IPS-18a (cell line): ENCODE data around the gene KLHL29.

ENCODE experiments used
- H3K27ac ChIP-seq: one replicate; pipeline ENCODE4 v1.5.1; 2013; ENCODE audit warnings: low read length
- H3K27me3 ChIP-seq: one replicate; pipeline ENCODE4 v1.6.1; 2013; ENCODE audit warnings: mild to moderate bottlenecking, low read length; ENCODE audit not compliant: control insufficient read depth, insufficient read depth
- H3K36me3 ChIP-seq: one replicate; pipeline ENCODE4 v1.6.1; 2013; ENCODE audit warnings: low read depth, low read length; ENCODE audit not compliant: control insufficient read depth
- H3K4me1 ChIP-seq: one replicate; pipeline ENCODE4 v1.6.1; 2013; ENCODE audit warnings: low read depth, low read length; ENCODE audit not compliant: control insufficient read depth
- H3K4me3 ChIP-seq: one replicate; pipeline ENCODE4 v1.5.1; 2013; ENCODE audit warnings: low read length
- H3K9ac ChIP-seq: one replicate; pipeline ENCODE4 v1.6.1; 2013; ENCODE audit warnings: mild to moderate bottlenecking, low read length, moderate library complexity
- H3K9me3 ChIP-seq: one replicate; pipeline ENCODE4 v1.6.1; 2013; ENCODE audit warnings: low read depth, low read length; ENCODE audit not compliant: control insufficient read depth

KLHL29 gene

DNA sequence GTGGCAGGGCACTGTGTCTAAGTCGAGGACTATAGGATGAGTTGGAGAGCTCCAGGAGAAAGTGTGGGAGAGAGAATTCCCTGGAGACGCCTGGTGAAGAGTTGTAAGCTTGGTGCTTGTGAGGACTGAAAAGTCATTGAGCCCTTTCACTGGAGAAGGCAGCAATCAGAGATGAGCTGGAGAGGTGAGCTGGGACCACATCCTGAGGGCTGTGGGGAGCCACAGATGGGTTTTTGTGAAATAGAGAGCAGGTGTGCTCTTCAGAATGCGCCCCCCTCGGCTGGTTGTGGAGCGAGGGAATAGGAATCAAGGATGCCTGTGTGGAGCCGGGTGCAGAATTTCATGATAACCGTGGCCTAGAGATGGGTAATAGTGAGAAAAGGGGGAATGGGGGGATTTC, 224.3 kb downstream of the KLHL29 start:
- peaks cover 22% of the 10 kb centered on the region for H3K4me1 ChIP-seq
- H3K9me3 ChIP-seq = peaks cover 7% of the 10 kb centered on the region
- no peaks in the 10 kb centered on the region for H3K36me3 ChIP-seq
- H3K4me3 ChIP-seq = no peak overlapping the region
- H3K27ac ChIP-seq = no peak overlapping the region
- H3K27me3 ChIP-seq = no peaks in the 10 kb centered on the region
- no peak overlapping the region for H3K9ac ChIP-seq

- Histone ChIP-seq H3K9me3 (peaks cover 7% of the 10 kb centered on the region), H3K4me1 (peaks cover 22% of the 10 kb centered on the region), H3K9ac (no peak overlapping the region), H3K27me3 (no peaks in the 10 kb centered on the region), H3K4me3 (no peak overlapping the region), H3K36me3 (no peaks in the 10 kb centered on the region), H3K27ac (no peak overlapping the region)
Measured at GRCh38 chr2:23611839-23612238, 226.9 kb downstream of the KLHL29 start.

DNA sequence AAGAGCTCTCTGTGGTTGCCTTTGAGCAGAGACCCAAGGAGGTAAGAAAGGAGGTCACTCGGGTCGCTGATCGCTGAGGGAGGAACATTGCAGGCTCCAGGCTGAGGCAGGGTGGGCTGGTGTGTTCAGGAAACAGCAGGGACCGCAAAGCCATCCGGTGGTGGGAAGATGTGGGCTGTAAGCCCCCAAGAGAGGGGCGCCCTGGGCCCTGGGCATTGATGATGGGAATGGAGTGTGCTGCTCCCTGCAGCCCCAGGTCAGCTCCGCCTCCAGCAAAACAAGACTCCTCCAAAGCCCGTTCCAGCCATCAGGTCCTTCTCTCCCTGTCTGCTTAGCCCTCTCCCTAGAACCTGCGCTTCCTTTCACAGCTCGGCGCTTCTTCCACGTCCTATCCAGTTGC, 229.7 kb downstream of the KLHL29 start:
- no peaks in the 10 kb centered on the region for H3K4me1 ChIP-seq
- no peaks in the 10 kb centered on the region for H3K27me3 ChIP-seq
- H3K9ac ChIP-seq = no peak overlapping the region
- no peak overlapping the region for H3K27ac ChIP-seq
- H3K4me3 ChIP-seq = no peak overlapping the region
- H3K9me3 ChIP-seq = peaks cover 7% of the 10 kb centered on the region
- H3K36me3 ChIP-seq = no peaks in the 10 kb centered on the region

DNA sequence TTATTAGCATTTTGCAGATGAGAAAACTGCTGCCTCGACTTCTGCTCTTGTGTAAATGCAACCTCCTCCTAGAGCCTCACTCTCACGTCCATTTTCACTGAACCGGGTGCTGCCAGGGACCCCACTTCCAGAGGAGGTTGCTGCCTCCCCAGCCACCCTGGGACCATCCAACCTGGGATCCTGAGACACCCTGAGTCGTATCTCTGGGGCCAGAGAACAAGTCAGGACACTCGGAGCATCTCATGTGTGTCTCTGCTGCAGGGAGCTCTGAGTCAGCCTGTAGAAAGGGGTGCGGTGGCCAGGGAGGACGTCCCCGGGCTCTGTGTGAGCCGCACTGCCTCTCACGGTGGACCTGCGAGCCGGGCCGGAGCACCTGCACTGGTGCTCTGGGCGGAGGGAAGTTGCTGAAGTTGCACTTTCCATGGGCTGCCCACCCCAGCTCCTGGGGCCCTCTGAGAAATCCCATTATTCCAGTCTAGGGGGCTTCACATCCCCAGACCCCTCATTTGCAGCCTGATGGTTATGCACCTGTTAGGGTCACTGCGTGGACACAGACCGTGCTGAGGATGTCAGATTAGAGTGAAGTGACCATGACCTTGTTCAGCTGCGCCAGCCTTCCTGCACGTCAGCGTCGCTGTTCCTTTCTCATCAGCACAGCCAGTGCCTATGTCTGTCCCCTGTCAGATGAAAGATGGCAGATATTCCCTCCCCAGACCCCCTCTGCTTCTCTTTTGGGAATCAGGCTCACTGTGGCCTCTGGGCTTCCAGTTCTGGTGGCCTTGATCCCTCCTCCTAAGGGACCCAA, 230.4 kb downstream of the KLHL29 start:
- Histone ChIP-seq H3K27ac (no peak overlapping the region), H3K36me3 (no peaks in the 10 kb centered on the region), H3K27me3 (no peaks in the 10 kb centered on the region), H3K9me3 (peaks cover 7% of the 10 kb centered on the region), H3K9ac (no peak overlapping the region), H3K4me3 (no peak overlapping the region), H3K4me1 (no peaks in the 10 kb centered on the region)

DNA sequence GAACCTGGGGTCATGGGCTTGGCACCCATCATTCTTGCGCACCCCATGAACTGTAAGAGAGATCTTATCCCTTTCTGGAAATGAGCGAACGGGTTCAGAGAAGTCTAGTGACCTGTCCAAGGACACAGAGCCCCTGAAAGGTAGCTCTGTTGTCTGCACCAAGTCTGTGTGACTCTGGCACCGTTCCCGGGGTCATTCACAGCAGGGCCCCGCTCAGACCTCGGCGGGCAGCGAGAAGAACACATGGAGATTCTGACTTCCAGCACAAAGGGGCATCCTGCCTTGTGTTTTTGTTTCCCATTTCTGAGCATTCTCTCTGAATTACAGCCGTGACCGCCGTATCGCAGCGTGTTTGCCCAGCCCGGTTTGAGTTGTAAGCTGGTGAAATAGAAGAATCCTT, 231.7 kb downstream of the KLHL29 start:
- Histone ChIP-seq H3K4me3 (no peak overlapping the region), H3K27me3 (no peaks in the 10 kb centered on the region), H3K27ac (no peak overlapping the region), H3K9me3 (peaks cover 4% of the 10 kb centered on the region), H3K36me3 (no peaks in the 10 kb centered on the region), H3K4me1 (no peaks in the 10 kb centered on the region), H3K9ac (no peak overlapping the region)

- Histone ChIP-seq H3K4me3 (no peak overlapping the region), H3K9ac (no peak overlapping the region), H3K4me1 (no peaks in the 10 kb centered on the region), H3K27me3 (no peaks in the 10 kb centered on the region), H3K9me3 (no peaks in the 10 kb centered on the region), H3K36me3 (no peaks in the 10 kb centered on the region), H3K27ac (no peak overlapping the region)
Measured at GRCh38 chr2:23617167-23617810, 232.3 kb downstream of the KLHL29 start.

- no peaks in the 10 kb centered on the region for H3K27me3 ChIP-seq
Measured at GRCh38 chr2:23617811-23618215, 232.8 kb downstream of the KLHL29 start.

GRCh38 chr2:23618265-23618664, 233.3 kb downstream of the KLHL29 start:
- no peaks in the 10 kb centered on the region for H3K9me3 ChIP-seq
- H3K27ac ChIP-seq = no peak overlapping the region
- H3K36me3 ChIP-seq = no peaks in the 10 kb centered on the region
- no peak overlapping the region for H3K4me3 ChIP-seq
- H3K27me3 ChIP-seq = no peaks in the 10 kb centered on the region
- H3K9ac ChIP-seq = no peak overlapping the region
- no peaks in the 10 kb centered on the region for H3K4me1 ChIP-seq

More at GRCh38 chr2:23617811-23618215, 232.8 kb downstream of the KLHL29 start:
- H3K4me1 ChIP-seq = no peaks in the 10 kb centered on the region
- no peak overlapping the region for H3K4me3 ChIP-seq
- H3K9me3 ChIP-seq = no peaks in the 10 kb centered on the region
- no peak overlapping the region for H3K9ac ChIP-seq
- H3K36me3 ChIP-seq = no peaks in the 10 kb centered on the region
- no peak overlapping the region for H3K27ac ChIP-seq

- no peak overlapping the region for H3K27ac ChIP-seq
- H3K9me3 ChIP-seq = no peaks in the 10 kb centered on the region
- no peak overlapping the region for H3K9ac ChIP-seq
- no peaks in the 10 kb centered on the region for H3K4me1 ChIP-seq
- H3K36me3 ChIP-seq = no peaks in the 10 kb centered on the region
- H3K4me3 ChIP-seq = no peak overlapping the region
- H3K27me3 ChIP-seq = no peaks in the 10 kb centered on the region
Measured at GRCh38 chr2:23618794-23619530, 234.0 kb downstream of the KLHL29 start.

- Histone ChIP-seq H3K27me3 (no peaks in the 10 kb centered on the region), H3K27ac (no peak overlapping the region), H3K9me3 (no peaks in the 10 kb centered on the region), H3K4me3 (no peak overlapping the region), H3K9ac (no peak overlapping the region), H3K4me1 (no peaks in the 10 kb centered on the region), H3K36me3 (no peaks in the 10 kb centered on the region)
Measured at GRCh38 chr2:23619941-23620340, 235.0 kb downstream of the KLHL29 start.

- no peak overlapping the region for H3K4me3 ChIP-seq
- no peaks in the 10 kb centered on the region for H3K27me3 ChIP-seq
- no peaks in the 10 kb centered on the region for H3K9me3 ChIP-seq
- no peak overlapping the region for H3K27ac ChIP-seq
- no peaks in the 10 kb centered on the region for H3K36me3 ChIP-seq
- no peaks in the 10 kb centered on the region for H3K4me1 ChIP-seq
- no peak overlapping the region for H3K9ac ChIP-seq
Measured at GRCh38 chr2:23620841-23621341, 235.9 kb downstream of the KLHL29 start.
